Lower lobe of right lung (tissue), 2 donors: ENCODE results near the gene EDN2. TPM values are rescaled to one million over a fixed set of nuclear protein-coding genes. Genes with fewer than 3 reads are reported as not detected.

ENCODE experiments used
- ATAC-seq, 2 donors: fragments of 200-7000 bp; cut with Tn5 transposase; one replicate each; pipeline ENCODE4 v1.9.1; 2020 to 2022; ENCODE audit warnings: mild to moderate bottlenecking in 2 of 2, moderate library complexity in 2 of 2
- DNase-seq: peaks from one replicate; pipeline ENCODE4 v3.0.0-alpha.2; 2020
- H3K27ac ChIP-seq: fragments of 200-600 bp; one replicate; pipeline ENCODE4 v1.8.0; 2022
- H3K27me3 ChIP-seq: fragments of 200-600 bp; one replicate; pipeline ENCODE4 v1.8.0; 2022; ENCODE audit warnings: low read depth
- H3K36me3 ChIP-seq: fragments of 200-600 bp; one replicate; pipeline ENCODE4 v1.8.0; 2022; ENCODE audit warnings: mild to moderate bottlenecking
- H3K4me1 ChIP-seq: fragments of 200-600 bp; one replicate; pipeline ENCODE4 v1.8.0; 2022
- H3K4me3 ChIP-seq: fragments of 200-600 bp; one replicate; pipeline ENCODE4 v1.8.0; 2022; ENCODE audit warnings: mild to moderate bottlenecking
- H3K9me3 ChIP-seq: fragments of 200-600 bp; one replicate; pipeline ENCODE4 v1.8.0; 2022
- intact Hi-C: fragments of 100-400 bp; cut with DNase I; formaldehyde crosslinking; loops from one replicate; pipeline ENCODE4 v1.11.0; 2022
- total RNA-seq: library from RNA; stranded (reverse); fragmentation: NEBNext Ultra II Directional; extraction: Animal tissue kit (Norgen Biotek cat#: 25700); gene quantifications from one replicate; pipeline ENCODE4 v1.2.1, GENCODE V29; 2021
- TF ChIP-seq, protein P1 (sequence below): fragments of 200-600 bp; IDR thresholded peaks from one replicate; pipeline ENCODE4 v1.8.0; 2022; ENCODE audit warnings: antibody characterized with exemption, mild to moderate bottlenecking
- donor health status: DM: no; HTN: yes; CAD: no; lungs with severe emphysema.

Gene EDN2
- total RNA-seq, 1 donor from 2014 or later: 2.1 TPM

DNA sequence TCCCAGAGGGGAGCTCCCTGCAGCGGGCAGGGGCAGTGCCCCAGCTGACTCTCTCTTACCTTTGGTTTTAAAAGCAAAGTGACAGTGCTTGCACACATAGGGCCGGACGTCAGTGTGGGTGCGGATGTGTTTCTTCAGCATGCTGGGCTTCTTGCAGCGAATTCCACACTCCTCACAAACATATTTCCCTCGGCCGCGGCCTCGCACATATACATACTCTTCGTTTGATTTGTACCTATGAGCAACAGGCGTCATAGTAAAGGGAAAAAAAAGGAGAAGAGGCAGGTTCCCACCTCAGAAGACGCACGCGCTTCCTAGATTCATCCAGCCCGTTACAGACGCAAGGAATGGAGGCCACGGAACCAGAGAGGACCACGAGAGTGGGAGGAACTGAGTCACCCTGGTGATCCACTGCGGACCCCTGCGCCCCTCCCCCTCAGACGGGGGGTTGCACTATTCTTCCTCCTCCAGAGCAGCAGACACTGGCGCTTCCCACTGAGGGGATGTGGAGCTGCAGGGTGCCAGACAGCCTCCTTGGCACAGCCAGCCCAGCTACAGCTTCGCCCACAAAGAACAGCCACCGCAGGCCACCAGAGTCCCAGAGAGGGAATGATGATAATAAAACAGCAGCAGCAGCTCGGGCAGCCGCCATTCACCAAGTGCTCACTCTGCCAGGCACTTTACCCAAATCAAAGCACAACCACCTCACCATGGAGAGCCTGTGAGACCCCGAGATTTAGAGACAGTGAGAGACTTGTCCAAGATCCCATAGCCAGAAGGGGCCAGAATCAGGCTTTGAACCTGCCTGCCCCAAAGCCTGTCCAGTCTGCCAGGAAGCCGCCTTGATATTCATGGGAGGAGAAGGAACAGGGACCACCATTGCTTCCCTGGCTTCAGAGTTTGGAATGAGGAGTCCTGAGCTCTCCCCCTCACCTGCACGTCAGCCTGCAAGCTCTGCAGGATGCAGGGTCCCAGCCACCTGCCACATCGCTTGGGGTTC lies 40.5 kb upstream of the EDN2 start:
- H3K4me3 ChIP-seq: no peak overlapping the region
- peaks cover 8% of the 10 kb centered on the region for H3K36me3 ChIP-seq
- intact Hi-C loops: no loop called here
- ATAC-seq (no peak), DNase-seq (no peak)
- H3K27me3 ChIP-seq: no peaks in the 10 kb centered on the region
- H3K27ac ChIP-seq: no peak overlapping the region
- no peaks in the 10 kb centered on the region for H3K4me1 ChIP-seq
- TF ChIP-seq, protein P1, sequence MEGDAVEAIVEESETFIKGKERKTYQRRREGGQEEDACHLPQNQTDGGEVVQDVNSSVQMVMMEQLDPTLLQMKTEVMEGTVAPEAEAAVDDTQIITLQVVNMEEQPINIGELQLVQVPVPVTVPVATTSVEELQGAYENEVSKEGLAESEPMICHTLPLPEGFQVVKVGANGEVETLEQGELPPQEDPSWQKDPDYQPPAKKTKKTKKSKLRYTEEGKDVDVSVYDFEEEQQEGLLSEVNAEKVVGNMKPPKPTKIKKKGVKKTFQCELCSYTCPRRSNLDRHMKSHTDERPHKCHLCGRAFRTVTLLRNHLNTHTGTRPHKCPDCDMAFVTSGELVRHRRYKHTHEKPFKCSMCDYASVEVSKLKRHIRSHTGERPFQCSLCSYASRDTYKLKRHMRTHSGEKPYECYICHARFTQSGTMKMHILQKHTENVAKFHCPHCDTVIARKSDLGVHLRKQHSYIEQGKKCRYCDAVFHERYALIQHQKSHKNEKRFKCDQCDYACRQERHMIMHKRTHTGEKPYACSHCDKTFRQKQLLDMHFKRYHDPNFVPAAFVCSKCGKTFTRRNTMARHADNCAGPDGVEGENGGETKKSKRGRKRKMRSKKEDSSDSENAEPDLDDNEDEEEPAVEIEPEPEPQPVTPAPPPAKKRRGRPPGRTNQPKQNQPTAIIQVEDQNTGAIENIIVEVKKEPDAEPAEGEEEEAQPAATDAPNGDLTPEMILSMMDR: no peak
- H3K9me3 ChIP-seq: no peaks in the 10 kb centered on the region

DNA sequence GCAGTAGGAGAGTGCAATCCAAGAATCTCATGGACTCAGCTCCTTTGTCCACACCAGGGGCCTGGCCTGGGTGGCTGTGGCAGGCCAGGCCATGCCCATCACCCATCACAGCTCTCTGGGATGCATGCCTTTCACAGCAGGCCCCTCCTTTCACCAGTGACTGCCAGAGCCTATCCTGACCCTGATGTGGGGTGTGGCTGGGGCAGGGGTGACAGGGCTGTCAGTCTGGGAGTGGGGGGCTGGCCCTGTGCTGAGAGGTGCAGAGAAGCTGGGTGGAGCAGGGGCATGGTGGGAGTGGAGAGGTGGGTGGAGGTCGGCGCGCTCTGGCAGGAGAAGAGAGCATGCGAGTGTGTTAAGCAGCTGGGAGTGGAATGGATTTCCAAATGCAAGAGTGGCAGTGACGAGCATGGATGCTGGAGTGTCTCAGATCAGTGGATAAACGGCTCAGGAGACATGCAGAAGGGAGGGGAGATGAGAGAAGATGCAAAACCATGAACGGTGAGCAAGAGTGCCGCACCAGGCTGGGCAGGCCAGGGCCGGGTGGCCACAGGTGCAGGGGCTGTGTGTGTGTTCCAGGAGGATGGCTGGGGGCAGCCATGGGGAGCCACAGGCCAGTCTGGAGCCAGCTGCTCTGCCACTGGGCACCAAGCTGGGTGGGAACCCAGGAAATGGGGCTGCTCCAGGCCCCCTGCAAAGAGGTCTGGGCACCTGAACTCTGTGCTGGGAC lies 39.6 kb upstream of the EDN2 start:
- H3K36me3 ChIP-seq: peaks cover 8% of the 10 kb centered on the region
- DNase-seq: no peak

DNA sequence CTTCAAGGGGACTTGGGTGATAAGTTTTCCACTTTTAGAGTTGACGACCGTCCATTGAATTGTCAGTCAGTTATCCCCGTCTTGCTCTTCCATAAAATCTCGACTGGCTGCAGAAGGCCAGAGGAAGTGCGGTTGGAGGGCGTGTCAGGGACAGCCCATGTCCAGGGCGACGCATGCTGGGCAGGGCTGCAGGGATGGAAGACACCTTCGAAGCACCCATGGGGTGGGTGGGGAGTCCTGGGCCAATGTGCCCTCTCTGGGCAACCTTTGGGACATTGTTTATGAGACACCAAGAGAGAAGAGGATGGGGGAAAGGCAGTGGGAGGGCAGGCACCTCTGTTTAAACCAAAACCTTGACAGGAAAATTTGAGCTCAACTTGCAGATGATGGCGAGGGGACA lies 38.6 kb upstream of the EDN2 start:
- Histone ChIP-seq H3K27me3 (no peaks in the 10 kb centered on the region), H3K36me3 (peaks cover 8% of the 10 kb centered on the region), H3K9me3 (no peaks in the 10 kb centered on the region), H3K27ac (no peak overlapping the region), H3K4me3 (no peak overlapping the region), H3K4me1 (no peaks in the 10 kb centered on the region)
- no peak for ATAC-seq
- TF ChIP-seq, protein P1: no peak
- DNase-seq: no peak
- intact Hi-C loops: no loop called here

More for the DNA sequence above, 39.6 kb upstream of the EDN2 start:
- no peak for ATAC-seq
- no peaks in the 10 kb centered on the region for H3K4me1 ChIP-seq
- no peak overlapping the region for H3K4me3 ChIP-seq
- no peak overlapping the region for H3K27ac ChIP-seq
- no peaks in the 10 kb centered on the region for H3K27me3 ChIP-seq
- intact Hi-C loops: no loop called here
- TF ChIP-seq, protein P1: no peak
- H3K9me3 ChIP-seq: no peaks in the 10 kb centered on the region

DNA sequence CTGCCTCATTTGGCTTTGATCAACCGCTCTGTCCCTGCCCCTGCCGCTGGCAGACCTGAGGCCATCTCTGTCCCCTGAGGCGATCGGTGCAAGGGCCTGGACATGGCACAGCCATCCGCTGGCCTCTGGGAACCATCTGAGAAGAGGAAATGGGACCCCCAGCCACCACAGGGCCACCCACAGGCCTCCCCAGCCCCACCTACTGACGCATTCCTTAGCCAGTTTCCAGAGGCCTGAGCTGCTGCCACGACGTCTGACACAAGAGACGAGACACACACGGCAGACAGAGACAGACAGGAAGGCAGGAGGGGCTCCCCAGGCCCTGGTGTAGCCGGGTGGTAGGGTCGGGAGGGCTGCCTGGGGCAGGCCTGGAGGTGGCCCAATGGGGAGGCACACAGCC lies 37.3 kb upstream of the EDN2 start:
- no peak for DNase-seq
- no peaks in the 10 kb centered on the region for H3K9me3 ChIP-seq
- H3K27me3 ChIP-seq: no peaks in the 10 kb centered on the region
- TF ChIP-seq, protein P1: no peak
- H3K36me3 ChIP-seq: peaks cover 8% of the 10 kb centered on the region
- H3K4me1 ChIP-seq: peaks cover 2% of the 10 kb centered on the region
- no peak for ATAC-seq
- no peak overlapping the region for H3K4me3 ChIP-seq
- intact Hi-C loops: no loop called here
- no peak overlapping the region for H3K27ac ChIP-seq

DNA sequence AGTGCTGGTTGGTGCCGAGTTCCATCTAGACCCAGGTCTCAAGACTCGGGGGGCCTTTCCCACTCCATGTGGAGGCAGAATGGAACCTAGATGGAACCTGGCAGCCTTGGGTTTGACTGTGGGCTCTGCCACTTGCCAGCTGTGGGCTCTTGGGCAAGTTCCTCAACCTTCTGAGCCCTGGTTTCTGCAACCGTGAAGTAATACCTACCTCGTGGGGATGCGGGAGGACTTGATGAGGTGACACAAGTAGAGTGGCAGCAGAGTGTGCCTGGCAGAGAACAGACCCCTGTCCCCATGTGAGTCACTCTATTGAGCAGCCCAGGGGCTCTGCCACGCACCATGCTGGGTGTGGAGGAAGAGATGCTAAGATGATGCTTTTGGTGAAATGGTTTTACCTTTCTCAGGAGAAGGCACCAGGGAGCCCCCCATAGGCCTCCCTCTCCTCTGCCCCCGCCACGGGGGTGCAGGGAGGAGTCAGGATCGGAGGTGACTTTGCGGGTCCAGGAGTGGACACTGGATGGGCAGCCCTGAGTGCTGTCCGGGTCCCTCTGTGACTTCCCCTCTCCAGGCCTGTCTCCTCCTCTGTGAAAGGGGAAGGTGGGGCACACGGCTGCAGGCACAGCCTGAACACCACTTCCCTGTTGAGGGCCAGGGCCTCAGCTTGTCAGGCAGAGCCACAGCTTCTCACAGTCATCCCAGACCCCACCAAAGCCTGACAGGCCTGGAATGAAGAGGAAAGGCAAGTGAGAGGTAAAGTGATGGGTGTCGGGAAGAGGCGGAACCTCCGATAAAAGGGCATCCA lies 36.7 kb upstream of the EDN2 start:
- H3K27me3 ChIP-seq: no peaks in the 10 kb centered on the region
- peaks cover 8% of the 10 kb centered on the region for H3K36me3 ChIP-seq
- H3K27ac ChIP-seq: no peak overlapping the region
- H3K4me3 ChIP-seq: no peak overlapping the region
- ATAC-seq: peak in 1 of 2 donors; percentile 41
- TF ChIP-seq, protein P1: no peak
- no peaks in the 10 kb centered on the region for H3K9me3 ChIP-seq
- intact Hi-C loops: no loop called here
- DNase-seq: no peak
- H3K4me1 ChIP-seq: peaks cover 8% of the 10 kb centered on the region
